Nephron (organoid): ENCODE data around the gene ABHD4.

Experiments
- H3K27ac Mint-ChIP-seq, 3 experiments: 2 replicates each; pipeline ENCODE4 v1.8.0; 2020; ENCODE audit warnings: mixed read lengths in 3 of 3, mild to moderate bottlenecking in 2 of 3, moderate library complexity in 1 of 3
- H3K27me3 Mint-ChIP-seq: 2 replicates; pipeline ENCODE4 v1.8.0; 2021; ENCODE audit warnings: low read depth, mild to moderate bottlenecking, moderate library complexity, mixed read lengths
- H3K36me3 Mint-ChIP-seq: 2 replicates; pipeline ENCODE4 v1.8.0; 2020; ENCODE audit warnings: low read depth, mixed read lengths
- H3K4me1 Mint-ChIP-seq: 2 replicates; pipeline ENCODE4 v1.8.0; 2020; ENCODE audit warnings: mixed read lengths
- H3K4me3 Mint-ChIP-seq, 3 experiments: 2 replicates each; pipeline ENCODE4 v1.8.0; 2020; ENCODE audit warnings: mild to moderate bottlenecking in 3 of 3, mixed read lengths in 3 of 3, moderate library complexity in 2 of 3
- H3K9me3 Mint-ChIP-seq: 2 replicates; pipeline ENCODE4 v1.8.0; 2020; ENCODE audit warnings: mixed read lengths
- TF ChIP-seq, protein P1 (sequence below), 3 experiments: fragments of 200-600 bp; sonication (generic); IDR thresholded peaks; one replicate each; pipeline ENCODE4 v1.5.0; 2021; ENCODE audit warnings: antibody characterized with exemption in 3 of 3; ENCODE audit not compliant: unreplicated experiment in 3 of 3

The ABHD4 gene

GRCh38 chr14:22589096-22589839 is 8.8 kb upstream of the ABHD4 start, which contains the start of gene DAD1:
Gene DAD1, minus strand, starts transcription at chr14:22589224. Its CDS starts 67 bp downstream, at chr14:22589157.
- Mint-ChIP-seq H3K27me3 (no peaks in the 10 kb centered on the region), H3K36me3 (peaks cover 4% of the 10 kb centered on the region), H3K4me1 (peaks cover 40% of the 10 kb centered on the region), H3K27ac (peak within 1 kb of the TSS; percentile 87 to 98 (median 95)), H3K4me3 (peak within 1 kb of the TSS; percentile 91 to 96 (median 95)), H3K9me3 (no peaks in the 10 kb centered on the region)
- TF ChIP-seq, protein P1, sequence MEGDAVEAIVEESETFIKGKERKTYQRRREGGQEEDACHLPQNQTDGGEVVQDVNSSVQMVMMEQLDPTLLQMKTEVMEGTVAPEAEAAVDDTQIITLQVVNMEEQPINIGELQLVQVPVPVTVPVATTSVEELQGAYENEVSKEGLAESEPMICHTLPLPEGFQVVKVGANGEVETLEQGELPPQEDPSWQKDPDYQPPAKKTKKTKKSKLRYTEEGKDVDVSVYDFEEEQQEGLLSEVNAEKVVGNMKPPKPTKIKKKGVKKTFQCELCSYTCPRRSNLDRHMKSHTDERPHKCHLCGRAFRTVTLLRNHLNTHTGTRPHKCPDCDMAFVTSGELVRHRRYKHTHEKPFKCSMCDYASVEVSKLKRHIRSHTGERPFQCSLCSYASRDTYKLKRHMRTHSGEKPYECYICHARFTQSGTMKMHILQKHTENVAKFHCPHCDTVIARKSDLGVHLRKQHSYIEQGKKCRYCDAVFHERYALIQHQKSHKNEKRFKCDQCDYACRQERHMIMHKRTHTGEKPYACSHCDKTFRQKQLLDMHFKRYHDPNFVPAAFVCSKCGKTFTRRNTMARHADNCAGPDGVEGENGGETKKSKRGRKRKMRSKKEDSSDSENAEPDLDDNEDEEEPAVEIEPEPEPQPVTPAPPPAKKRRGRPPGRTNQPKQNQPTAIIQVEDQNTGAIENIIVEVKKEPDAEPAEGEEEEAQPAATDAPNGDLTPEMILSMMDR (IDR thresholded peaks at IDR 0.05; ENCODE audit: unreplicated experiment in 3 of 3) = peak in 1 of 3 experiments; percentile 23

DNA sequence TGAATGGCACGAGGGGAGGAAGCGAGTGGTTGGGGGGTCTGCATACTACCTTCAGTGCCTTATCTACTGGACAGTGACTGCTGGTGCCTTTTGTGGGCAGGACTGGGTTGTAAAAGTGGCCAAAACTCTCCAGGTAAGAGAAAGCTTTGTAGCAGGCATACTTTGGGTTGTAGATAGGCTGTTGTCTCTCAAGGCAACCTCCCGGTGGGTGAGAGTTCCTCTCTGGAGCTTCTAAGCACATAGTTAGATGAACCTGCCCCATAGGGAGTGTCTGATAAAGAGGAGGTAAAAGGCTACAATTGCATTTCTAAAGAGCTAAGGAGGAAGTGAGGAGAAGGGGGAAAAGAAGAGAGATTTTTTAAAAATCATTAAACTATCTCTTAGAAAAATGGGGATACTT is 4.9 kb upstream of the ABHD4 start:
- H3K4me1 Mint-ChIP-seq = peaks cover 13% of the 10 kb centered on the region
- H3K4me3 Mint-ChIP-seq = no peak overlapping the region
- no peaks in the 10 kb centered on the region for H3K27me3 Mint-ChIP-seq
- no peaks in the 10 kb centered on the region for H3K9me3 Mint-ChIP-seq
- H3K36me3 Mint-ChIP-seq = no peaks in the 10 kb centered on the region
- H3K27ac Mint-ChIP-seq = no peak overlapping the region
- TF ChIP-seq, protein P1 (IDR thresholded peaks at IDR 0.05; ENCODE audit: unreplicated experiment in 3 of 3) = no peak

DNA sequence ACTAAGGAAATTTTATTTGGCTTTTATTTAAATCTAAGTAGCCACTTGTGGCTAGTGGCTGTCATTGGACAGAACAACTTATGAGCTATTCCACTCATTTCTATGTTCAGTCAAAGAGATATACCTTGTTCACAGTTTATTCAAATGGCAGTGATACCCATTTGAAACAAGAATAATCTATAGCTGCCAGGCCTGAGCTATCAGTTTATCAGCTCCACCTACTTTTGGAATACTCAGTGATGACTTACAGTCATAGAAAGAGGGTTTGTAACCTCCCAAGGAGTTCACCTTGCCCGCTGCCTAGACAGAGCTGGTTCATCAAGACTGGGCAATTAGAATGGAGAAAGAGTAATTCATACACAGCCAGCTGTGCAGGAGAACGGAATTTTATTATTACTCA is 4.5 kb upstream of the ABHD4 start:
- no peaks in the 10 kb centered on the region for H3K9me3 Mint-ChIP-seq
- TF ChIP-seq, protein P1 (IDR thresholded peaks at IDR 0.05; ENCODE audit: unreplicated experiment in 3 of 3) = no peak
- H3K27ac Mint-ChIP-seq = no peak overlapping the region
- H3K27me3 Mint-ChIP-seq = no peaks in the 10 kb centered on the region
- H3K4me3 Mint-ChIP-seq = no peak overlapping the region
- no peaks in the 10 kb centered on the region for H3K36me3 Mint-ChIP-seq
- H3K4me1 Mint-ChIP-seq = peaks cover 16% of the 10 kb centered on the region

GRCh38 chr14:22594156-22594716 is 3.9 kb upstream of the ABHD4 start:
- Mint-ChIP-seq H3K9me3 (no peaks in the 10 kb centered on the region), H3K27ac (no peak overlapping the region), H3K4me1 (peaks cover 17% of the 10 kb centered on the region), H3K4me3 (no peak overlapping the region), H3K36me3 (no peaks in the 10 kb centered on the region), H3K27me3 (peaks cover 6% of the 10 kb centered on the region)
- TF ChIP-seq, protein P1 (IDR thresholded peaks at IDR 0.05; ENCODE audit: unreplicated experiment in 3 of 3) = no peak

GRCh38 chr14:22596354-22596879 is 1.7 kb upstream of the ABHD4 start:
- TF ChIP-seq, protein P1 (IDR thresholded peaks at IDR 0.05; ENCODE audit: unreplicated experiment in 3 of 3) = no peak
- H3K36me3 Mint-ChIP-seq = no peaks in the 10 kb centered on the region
- H3K4me3 Mint-ChIP-seq = peak overlapping the region; percentile 27 to 97 (median 61)
- no peaks in the 10 kb centered on the region for H3K9me3 Mint-ChIP-seq
- H3K27ac Mint-ChIP-seq = no peak overlapping the region
- peaks cover 17% of the 10 kb centered on the region for H3K4me1 Mint-ChIP-seq
- H3K27me3 Mint-ChIP-seq = peaks cover 6% of the 10 kb centered on the region
